ENCODE measurements around the gene CHMP2A.

- TF ChIP-seq EZH2 (IDR thresholded peaks at IDR 0.05; ENCODE audit: insufficient read depth, poor library complexity, severe bottlenecking) = no peak
- TF ChIP-seq EZH2phosphoT487 (IDR thresholded peaks at IDR 0.05; ENCODE audit: insufficient read depth, low read depth) = no peak
Measured at GRCh38 chr19:58513213-58513693, 41.7 kb downstream of the CHMP2A start.

Data from GM23248 (cell line).